ENCODE data around the gene GPC3.

GPC3 gene

GRCh38 chrX:133933316-133933715 is 52.1 kb downstream of the GPC3 start:
- no peak for DNase-seq (ENCODE audit: extremely low read depth in 1 of 2, low read depth in 1 of 2)

DNA sequence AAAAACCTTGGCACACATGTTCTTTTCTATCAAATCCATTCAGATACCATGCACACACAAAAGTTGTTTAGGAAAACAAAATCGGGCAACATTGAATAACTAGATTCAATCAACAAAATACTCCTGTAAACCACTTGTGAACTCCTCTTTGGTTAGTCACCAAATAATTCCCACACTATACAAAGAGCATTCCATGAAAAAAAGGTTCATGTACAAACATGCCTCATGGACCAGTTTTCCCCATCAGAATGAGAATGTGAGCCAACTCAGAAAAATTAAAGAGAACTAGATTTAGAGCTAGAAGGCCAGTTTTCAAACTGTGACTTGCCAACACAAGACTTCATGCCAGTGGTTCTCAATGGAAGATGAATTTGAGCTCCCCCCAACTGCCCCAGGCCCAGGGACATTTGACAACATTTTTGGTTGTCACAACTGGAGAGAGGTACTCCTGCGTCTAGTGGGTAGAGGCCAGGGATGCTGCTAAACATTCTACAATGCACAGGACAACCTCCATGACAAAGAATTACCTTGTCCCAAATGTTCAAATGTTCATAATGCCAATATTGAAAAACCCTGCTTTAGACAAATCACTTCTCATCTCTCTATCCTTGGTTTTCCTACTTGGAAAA is 55.4 kb downstream of the GPC3 start:
- DNase-seq (ENCODE audit: extremely low read depth in 1 of 2, low read depth in 1 of 2) = no peak

- DNase-seq (ENCODE audit: extremely low read depth in 1 of 2, low read depth in 1 of 2) = no peak
Observed at GRCh38 chrX:133928365-133928764, 57.0 kb downstream of the GPC3 start.

- no peak for DNase-seq (ENCODE audit: extremely low read depth in 1 of 2, low read depth in 1 of 2)
Observed at GRCh38 chrX:133926809-133927208, 58.6 kb downstream of the GPC3 start.

DNA sequence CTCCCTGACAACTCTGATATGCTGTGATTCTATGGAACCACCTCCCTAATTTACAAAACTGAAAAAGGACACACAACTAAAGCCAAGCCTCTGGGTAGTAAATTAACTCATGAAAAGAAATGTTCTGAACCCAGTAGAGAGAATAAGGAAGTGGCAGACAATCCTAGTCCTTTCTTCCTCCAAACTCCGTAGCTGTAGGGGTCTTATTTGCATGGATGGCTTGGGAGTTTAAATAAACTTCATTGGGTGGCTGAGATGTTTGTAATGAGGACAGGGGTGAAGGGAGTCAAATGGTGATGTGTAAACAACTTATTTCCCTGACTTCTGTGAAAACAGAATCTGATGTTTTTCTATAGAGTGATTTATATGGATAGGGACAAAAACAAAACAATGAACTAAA is 59.3 kb downstream of the GPC3 start:
- DNase-seq (ENCODE audit: extremely low read depth in 1 of 2, low read depth in 1 of 2) = no peak

GRCh38 chrX:133924548-133924947 is 60.8 kb downstream of the GPC3 start:
- no peak for DNase-seq (ENCODE audit: extremely low read depth in 1 of 2, low read depth in 1 of 2)

GRCh38 chrX:133923548-133923947 is 61.8 kb downstream of the GPC3 start:
- no peak for DNase-seq (ENCODE audit: extremely low read depth in 1 of 2, low read depth in 1 of 2)

- DNase-seq (ENCODE audit: extremely low read depth in 1 of 2, low read depth in 1 of 2) = no peak
Observed at GRCh38 chrX:133923113-133923512, 62.3 kb downstream of the GPC3 start.

GRCh38 chrX:133922390-133922771 is 63.0 kb downstream of the GPC3 start:
- no peak for DNase-seq (ENCODE audit: extremely low read depth in 1 of 2, low read depth in 1 of 2)

DNA sequence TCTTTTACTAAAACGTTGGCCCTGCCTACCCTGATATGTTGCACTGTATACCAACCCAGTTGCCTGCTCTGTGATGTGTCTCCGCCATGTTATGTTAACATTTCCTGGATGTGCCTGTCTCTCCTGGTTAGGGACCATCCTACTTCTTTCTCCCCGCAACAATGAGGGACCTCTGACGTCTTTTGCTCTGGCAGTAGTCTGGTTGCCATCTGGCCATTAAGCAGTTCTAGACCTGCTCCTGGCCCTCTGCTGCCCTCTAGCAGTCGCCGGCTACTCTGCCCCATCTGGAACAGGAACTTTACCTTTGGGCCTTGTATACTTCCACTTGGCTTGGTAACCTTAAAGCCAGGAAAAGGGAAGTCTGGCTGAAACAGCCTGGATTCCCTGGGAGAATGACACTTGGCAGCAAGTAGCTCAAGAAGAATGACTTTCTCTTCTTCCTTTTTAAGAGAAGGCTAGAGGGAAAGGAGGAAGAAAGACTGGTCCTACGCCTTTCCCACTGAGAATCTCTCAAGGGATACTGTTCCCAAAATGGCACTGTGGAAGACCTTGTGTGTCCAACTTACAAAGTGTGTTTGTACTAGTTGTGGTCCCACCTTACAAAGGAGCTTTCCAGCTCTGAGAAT is 63.5 kb downstream of the GPC3 start:
- DNase-seq (ENCODE audit: extremely low read depth in 1 of 2, low read depth in 1 of 2) = no peak

- no peak for DNase-seq (ENCODE audit: extremely low read depth in 1 of 2, low read depth in 1 of 2)
Observed at GRCh38 chrX:133921086-133921485, 64.3 kb downstream of the GPC3 start.

DNA sequence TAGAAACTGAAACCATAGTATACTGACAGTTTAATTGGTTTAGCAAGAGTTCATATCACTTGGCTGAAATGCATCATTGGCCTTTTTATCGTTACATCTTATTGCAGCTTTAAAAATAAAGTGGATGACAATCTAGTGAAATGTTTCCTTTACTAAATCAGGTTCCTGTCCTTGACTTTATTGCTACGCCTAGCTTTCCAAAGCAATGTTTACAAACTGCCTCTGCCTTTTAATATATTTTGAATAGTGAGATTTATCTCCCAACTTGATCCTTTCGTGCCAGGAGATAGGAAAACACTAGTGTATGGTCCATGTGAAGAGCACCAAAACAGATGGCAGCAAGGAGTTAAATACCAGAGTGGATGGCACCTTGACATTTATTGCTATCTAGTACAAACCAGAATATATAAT is 67.0 kb downstream of the GPC3 start:
- no peak for DNase-seq (ENCODE audit: extremely low read depth in 1 of 2, low read depth in 1 of 2)

GRCh38 chrX:133916984-133917722 is 68.2 kb downstream of the GPC3 start:
- DNase-seq (ENCODE audit: extremely low read depth in 1 of 2, low read depth in 1 of 2) = no peak

DNA sequence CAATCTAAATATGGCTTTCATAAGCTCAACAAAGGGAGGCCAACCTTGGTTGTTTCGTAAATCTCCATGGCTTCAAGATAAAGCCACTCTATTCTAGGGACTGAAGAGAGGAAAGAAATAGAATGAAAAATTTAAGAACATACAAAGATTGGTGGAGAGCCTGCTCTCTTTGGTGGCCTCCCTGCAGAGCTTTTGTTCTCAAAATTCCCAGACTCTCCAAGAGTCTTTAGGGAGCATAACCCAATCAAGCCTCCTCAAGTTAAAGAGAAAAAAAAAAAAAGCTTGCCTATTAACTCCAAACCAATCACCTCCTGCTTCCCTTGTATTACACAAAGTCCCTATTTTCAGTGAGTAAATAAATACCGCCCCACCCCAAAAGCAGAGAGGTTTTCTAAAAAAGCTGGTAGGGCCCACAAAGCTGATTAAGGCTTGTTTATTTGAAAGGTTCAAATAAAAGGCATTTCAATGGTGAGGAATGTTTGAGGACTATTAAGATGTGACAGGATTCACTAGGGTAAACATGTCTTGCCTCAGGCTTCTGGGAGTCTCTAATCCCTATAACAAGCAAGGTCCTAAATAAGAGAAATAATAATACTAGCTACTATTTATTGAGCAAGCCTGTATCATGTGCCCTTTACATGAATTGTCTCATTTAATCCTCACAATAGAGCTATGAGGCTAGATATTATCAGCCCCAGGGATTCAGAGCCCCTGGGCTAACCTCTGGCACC is 71.6 kb downstream of the GPC3 start:
- DNase-seq (ENCODE audit: extremely low read depth in 1 of 2, low read depth in 1 of 2) = no peak

DNA sequence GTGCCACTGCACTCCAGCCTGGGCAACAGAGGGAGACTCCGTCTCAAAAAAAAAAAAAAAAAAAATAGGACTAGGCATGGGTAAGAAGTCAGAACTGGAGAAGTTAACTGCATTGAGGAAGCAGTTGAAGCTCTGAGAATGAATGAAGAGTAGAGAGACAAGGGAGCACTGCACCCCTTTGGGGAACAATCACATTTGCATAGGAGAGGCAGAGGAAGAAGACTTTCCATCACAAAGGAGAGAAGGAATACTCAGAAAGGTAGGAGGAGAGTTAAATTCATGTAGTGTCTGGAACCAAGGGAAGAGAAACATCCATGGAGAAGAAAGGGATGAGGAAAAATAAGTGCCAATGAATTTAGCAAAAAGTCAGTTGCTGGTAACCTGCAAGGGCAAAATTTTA is 72.4 kb downstream of the GPC3 start:
- no peak for DNase-seq (ENCODE audit: extremely low read depth in 1 of 2, low read depth in 1 of 2)

DNA sequence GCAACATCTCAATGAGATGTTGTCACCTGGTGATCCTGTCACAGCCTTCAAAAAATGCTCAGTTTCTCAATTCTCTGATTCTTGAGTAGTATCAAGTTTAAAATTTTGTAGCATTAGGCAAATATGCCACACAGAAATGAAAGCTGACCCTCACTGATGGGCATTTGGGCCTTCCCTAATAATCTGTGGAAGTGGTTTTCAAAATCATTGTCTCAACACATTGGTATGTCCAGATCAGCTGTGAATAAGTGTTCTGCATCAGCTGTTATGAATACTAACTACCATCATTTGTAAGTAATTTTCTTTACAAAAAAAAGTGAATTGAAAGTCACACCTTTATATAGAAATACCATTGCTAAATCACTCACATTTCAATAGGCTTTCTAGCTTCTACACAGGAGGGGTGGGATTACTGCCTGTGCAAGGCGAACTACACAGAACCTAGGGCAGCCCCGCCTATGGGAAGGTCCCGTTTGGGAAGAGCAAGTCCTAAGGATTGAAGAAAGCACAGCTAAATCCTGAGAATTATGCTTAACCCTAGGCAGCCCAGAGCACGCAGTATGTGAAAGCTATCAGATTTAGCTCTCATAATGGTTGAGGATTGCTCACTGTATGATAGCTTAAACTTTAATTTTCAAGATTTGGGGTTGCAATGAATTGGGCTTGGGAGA is 73.4 kb downstream of the GPC3 start:
- DNase-seq (ENCODE audit: extremely low read depth in 1 of 2, low read depth in 1 of 2) = no peak

DNA sequence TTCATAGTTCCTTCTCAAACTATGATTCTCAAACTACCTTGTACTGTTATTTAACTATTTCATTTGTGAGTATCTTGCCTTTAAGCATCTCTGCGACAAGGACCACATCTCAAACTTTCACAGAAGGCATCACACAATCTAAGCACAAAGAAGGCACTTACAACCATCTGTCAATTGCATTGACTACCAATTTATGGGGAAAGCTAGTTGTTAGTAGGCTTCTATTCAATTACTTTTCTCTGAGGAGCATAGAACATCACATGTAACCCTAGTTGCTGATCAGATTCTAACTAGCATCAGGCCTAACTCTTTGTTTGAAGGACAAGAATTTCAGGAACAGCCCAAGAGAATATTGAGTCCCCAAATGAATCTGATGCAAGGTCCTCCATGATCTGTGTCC is 74.9 kb downstream of the GPC3 start:
- no peak for DNase-seq (ENCODE audit: extremely low read depth in 1 of 2, low read depth in 1 of 2)

GRCh38 chrX:133909888-133910287 is 75.5 kb downstream of the GPC3 start:
- no peak for DNase-seq (ENCODE audit: extremely low read depth in 1 of 2, low read depth in 1 of 2)

DNA sequence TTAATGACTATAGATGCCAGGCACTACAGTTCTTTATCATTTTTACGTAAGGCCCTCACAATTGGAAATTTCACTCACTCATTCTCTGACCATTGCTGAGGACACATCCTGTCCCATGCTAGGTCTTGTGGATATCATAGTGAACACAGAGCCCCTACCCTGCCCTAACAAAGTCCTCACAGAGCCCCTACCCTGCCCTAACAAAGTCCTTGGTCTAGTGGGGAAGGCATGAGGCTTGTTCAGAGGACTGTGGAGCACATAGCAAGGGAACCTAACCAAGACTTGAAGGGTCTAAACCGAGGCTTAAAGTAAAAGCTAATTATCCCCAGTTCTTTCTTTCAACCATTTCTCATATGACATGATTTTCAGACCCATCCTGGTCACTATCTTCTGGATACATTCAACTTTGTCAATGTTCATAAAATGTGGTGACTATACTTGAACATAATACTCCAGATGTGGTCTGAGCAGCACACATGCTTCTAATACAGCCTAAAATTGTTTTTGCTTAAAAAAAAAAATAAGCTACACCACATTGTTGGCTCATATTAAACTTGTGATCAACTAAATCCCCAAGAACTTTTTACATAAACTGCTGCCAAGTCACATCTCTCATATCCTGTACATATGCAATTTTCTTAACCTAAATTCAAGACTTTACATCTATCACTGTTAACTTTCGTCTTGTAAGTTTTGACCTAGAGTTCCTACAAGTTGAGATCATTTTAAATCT is 77.0 kb downstream of the GPC3 start:
- no peak for DNase-seq (ENCODE audit: extremely low read depth in 1 of 2, low read depth in 1 of 2)

DNA sequence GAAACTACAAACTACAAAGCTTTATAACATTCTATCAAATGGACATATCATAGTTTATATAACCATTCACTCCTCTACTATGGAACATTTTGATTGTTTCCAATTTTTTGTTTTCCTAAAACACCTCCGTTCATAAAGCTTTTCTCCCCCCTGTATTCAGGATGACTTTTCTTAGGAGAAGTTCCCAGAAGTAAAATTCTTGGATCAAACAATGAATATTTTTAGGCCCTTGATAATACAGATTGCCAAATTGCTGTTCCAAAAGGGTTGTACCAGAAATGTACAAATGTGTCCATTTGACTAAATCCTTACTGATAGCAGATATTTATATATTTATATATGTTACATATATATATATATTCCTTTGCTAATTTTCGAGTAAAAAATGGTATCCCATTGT is 77.8 kb downstream of the GPC3 start:
- no peak for DNase-seq (ENCODE audit: extremely low read depth in 1 of 2, low read depth in 1 of 2)

Data from activated CD8-positive, alpha-beta memory T cell treated with anti-CD3 and anti-CD28 coated beads for 1 hour (primary cell).